Measurements from ENCODE around the gene FAM98A. TPM values are rescaled to one million over a fixed set of nuclear protein-coding genes. Genes with fewer than 3 reads are reported as not detected.

FAM98A gene
- total RNA-seq, 3 donors from 2014 or later (not counting 1 experiment from before 2014, with no cell fraction given): 17.3 to 32.9 (median 22.2) TPM

DNA sequence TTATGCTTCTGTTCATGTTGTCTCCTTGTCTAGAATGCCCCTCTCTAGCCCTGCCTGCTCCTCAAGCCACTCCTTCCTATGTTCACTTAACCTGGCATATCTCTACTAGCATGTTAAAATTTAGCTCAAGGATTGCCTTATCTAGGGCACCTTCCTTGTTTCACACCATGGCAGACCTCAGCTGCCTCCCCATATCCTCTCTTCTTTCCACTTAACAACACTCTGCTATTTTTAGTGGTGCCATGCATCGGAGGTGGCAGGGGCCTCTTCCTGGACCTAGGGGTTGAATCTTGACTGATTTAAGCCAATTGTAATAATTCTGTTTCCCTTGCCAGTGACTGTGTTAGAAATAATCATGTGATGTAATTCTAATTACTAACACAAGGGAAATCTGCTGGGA is 36.9 kb upstream of the FAM98A start:
- ATAC-seq (no peak), DNase-seq (no peak)
- no peaks in the 10 kb centered on the region for H3K4me1 ChIP-seq (ENCODE audit: control insufficient read depth, insufficient read depth, low read length)
- no peaks in the 10 kb centered on the region for H3K9me3 ChIP-seq (ENCODE audit: control insufficient read depth, insufficient read depth, low read length)
- Mint-ChIP-seq H3K9me3 (no peaks in the 10 kb centered on the region), H3K4me3 (no peak overlapping the region), H3K36me3 (no peaks in the 10 kb centered on the region), H3K27me3 (ENCODE audit: low read depth in 2 of 2) (peaks cover 2 to 7% of the 10 kb centered on the region in 2 donors), H3K4me1 (no peaks in the 10 kb centered on the region), H3K27ac (no peak overlapping the region)
- H3K27ac ChIP-seq (ENCODE audit: low read length): no peak overlapping the region
- intact Hi-C loops (cut with micrococcal nuclease): no loop called here
- TF ChIP-seq, protein P1, sequence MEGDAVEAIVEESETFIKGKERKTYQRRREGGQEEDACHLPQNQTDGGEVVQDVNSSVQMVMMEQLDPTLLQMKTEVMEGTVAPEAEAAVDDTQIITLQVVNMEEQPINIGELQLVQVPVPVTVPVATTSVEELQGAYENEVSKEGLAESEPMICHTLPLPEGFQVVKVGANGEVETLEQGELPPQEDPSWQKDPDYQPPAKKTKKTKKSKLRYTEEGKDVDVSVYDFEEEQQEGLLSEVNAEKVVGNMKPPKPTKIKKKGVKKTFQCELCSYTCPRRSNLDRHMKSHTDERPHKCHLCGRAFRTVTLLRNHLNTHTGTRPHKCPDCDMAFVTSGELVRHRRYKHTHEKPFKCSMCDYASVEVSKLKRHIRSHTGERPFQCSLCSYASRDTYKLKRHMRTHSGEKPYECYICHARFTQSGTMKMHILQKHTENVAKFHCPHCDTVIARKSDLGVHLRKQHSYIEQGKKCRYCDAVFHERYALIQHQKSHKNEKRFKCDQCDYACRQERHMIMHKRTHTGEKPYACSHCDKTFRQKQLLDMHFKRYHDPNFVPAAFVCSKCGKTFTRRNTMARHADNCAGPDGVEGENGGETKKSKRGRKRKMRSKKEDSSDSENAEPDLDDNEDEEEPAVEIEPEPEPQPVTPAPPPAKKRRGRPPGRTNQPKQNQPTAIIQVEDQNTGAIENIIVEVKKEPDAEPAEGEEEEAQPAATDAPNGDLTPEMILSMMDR (IDR thresholded peaks at IDR 0.05): no peak
- no peaks in the 10 kb centered on the region for H3K27me3 ChIP-seq (ENCODE audit: control insufficient read depth, insufficient read depth, low read length)
- H3K4me3 ChIP-seq (ENCODE audit: low read length): no peak overlapping the region
- 0% methylated on average over 1 of the region's 1 CpG for WGBS (ENCODE audit: insufficient coverage)
- no peaks in the 10 kb centered on the region for H3K36me3 ChIP-seq (ENCODE audit: control insufficient read depth, insufficient read depth, low read length)

DNA sequence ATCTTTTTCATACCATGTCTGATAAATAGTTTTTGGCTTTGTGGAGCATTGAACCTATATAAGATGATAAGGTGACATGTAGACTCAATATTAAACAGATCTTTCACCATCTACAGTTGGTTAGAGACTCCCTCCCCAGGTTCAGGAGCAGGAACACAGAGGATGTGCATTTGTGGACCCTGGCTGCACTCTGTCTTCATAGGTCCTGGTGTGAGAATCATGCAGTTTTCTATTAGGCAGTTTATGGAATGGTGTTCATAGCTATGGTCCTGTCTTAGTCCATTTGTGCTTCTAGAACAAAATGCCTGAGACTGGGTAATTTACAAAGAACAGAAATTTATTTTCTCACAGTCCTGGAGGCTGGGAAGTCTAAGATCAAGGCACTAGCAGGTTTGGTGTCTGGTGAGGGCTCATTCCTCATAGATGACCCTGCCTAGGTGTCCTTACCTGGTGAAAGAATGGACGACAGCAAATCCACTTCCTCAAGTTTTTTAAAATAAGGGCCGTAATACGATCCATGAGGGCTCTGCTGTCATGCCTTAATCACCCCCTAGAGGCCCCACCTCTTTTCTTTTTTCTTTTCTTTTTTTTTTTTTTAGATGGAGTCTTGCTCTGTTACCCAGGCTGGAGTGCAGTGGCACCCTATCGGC is 35.3 kb upstream of the FAM98A start:
- intact Hi-C loops (cut with micrococcal nuclease): no loop called here
- Mint-ChIP-seq H3K27me3 (ENCODE audit: low read depth in 2 of 2) (peaks cover 0 to 8% of the 10 kb centered on the region in 2 donors), H3K36me3 (no peaks in the 10 kb centered on the region), H3K9me3 (no peaks in the 10 kb centered on the region), H3K4me1 (no peaks in the 10 kb centered on the region), H3K4me3 (no peak overlapping the region), H3K27ac (no peak overlapping the region)
- TF ChIP-seq, protein P1 (IDR thresholded peaks at IDR 0.05): no peak
- H3K27me3 ChIP-seq (ENCODE audit: control insufficient read depth, insufficient read depth, low read length): no peaks in the 10 kb centered on the region
- no peak for DNase-seq
- ATAC-seq: no peak
- H3K4me1 ChIP-seq (ENCODE audit: control insufficient read depth, insufficient read depth, low read length): no peaks in the 10 kb centered on the region
- no peaks in the 10 kb centered on the region for H3K36me3 ChIP-seq (ENCODE audit: control insufficient read depth, insufficient read depth, low read length)
- no peak overlapping the region for H3K4me3 ChIP-seq (ENCODE audit: low read length)
- 90% methylated on average over 4 of the region's 4 CpGs for WGBS (ENCODE audit: insufficient coverage)
- no peak overlapping the region for H3K27ac ChIP-seq (ENCODE audit: low read length)
- no peaks in the 10 kb centered on the region for H3K9me3 ChIP-seq (ENCODE audit: control insufficient read depth, insufficient read depth, low read length)

DNA sequence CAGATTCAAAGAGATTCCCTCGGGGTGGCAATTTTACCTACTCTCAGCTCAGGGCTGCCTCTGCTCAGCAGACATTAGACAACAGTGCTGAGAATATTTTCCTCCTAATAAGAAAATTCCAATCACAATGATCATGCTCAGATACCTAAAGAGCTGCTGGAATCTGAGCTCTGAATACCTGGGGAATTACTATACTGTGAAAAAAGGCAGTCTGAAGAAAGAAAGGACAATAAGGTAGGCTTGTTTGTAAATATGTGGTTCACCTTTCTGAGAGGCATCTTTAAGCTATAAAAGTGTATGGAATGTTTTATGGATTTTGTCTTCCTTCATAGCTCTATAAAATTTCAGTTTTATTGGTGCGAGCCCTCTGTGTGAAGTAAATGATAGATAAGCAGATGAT is 34.2 kb upstream of the FAM98A start:
- H3K4me3 ChIP-seq (ENCODE audit: low read length): no peak overlapping the region
- H3K9me3 ChIP-seq (ENCODE audit: control insufficient read depth, insufficient read depth, low read length): no peaks in the 10 kb centered on the region
- 87% methylated on average over 2 of the region's 2 CpGs for WGBS (ENCODE audit: insufficient coverage)
- Mint-ChIP-seq H3K4me3 (no peak overlapping the region), H3K27me3 (ENCODE audit: low read depth in 2 of 2) (peaks cover 0 to 8% of the 10 kb centered on the region in 2 donors), H3K27ac (no peak overlapping the region), H3K9me3 (no peaks in the 10 kb centered on the region), H3K36me3 (no peaks in the 10 kb centered on the region), H3K4me1 (no peaks in the 10 kb centered on the region)
- H3K27me3 ChIP-seq (ENCODE audit: control insufficient read depth, insufficient read depth, low read length): no peaks in the 10 kb centered on the region
- intact Hi-C loops (cut with micrococcal nuclease): no loop called here
- DNase-seq (no peak), ATAC-seq (no peak)
- no peak overlapping the region for H3K27ac ChIP-seq (ENCODE audit: low read length)
- no peaks in the 10 kb centered on the region for H3K4me1 ChIP-seq (ENCODE audit: control insufficient read depth, insufficient read depth, low read length)
- TF ChIP-seq, protein P1 (IDR thresholded peaks at IDR 0.05): no peak
- no peaks in the 10 kb centered on the region for H3K36me3 ChIP-seq (ENCODE audit: control insufficient read depth, insufficient read depth, low read length)

DNA sequence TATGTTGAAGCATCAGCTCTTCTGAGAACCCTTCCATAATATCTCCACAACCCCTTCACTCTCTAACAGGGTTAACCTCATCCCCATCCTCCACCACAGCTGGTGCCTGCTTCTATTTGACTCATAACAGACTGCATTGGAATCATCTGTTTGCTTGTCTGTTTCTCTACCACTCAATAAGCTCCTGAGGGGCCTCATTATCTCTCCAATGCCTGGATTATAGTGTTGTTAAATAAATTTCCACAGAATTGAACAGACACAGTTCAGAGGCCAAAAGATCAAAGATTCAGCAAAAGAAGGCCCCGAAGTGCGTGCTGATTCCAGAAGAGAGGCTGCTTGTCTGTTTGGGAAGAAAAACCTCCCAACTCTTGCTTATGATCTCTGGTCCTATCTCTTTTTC is 33.7 kb upstream of the FAM98A start:
- H3K36me3 ChIP-seq (ENCODE audit: control insufficient read depth, insufficient read depth, low read length): no peaks in the 10 kb centered on the region
- ATAC-seq (no peak), DNase-seq (no peak)
- H3K9me3 ChIP-seq (ENCODE audit: control insufficient read depth, insufficient read depth, low read length): no peaks in the 10 kb centered on the region
- no peaks in the 10 kb centered on the region for H3K36me3 Mint-ChIP-seq
- 94% methylated on average over 2 of the region's 2 CpGs for WGBS (ENCODE audit: insufficient coverage)
- intact Hi-C loops (cut with micrococcal nuclease): no loop called here
- no peak overlapping the region for H3K4me3 ChIP-seq (ENCODE audit: low read length)
- H3K4me1 ChIP-seq (ENCODE audit: control insufficient read depth, insufficient read depth, low read length): no peaks in the 10 kb centered on the region
- TF ChIP-seq, protein P1 (IDR thresholded peaks at IDR 0.05): no peak
- H3K27ac Mint-ChIP-seq: no peak overlapping the region
- H3K27me3 Mint-ChIP-seq (ENCODE audit: low read depth in 2 of 2): peaks cover 0 to 8% of the 10 kb centered on the region in 2 donors
- H3K4me1 Mint-ChIP-seq: no peaks in the 10 kb centered on the region
- no peak overlapping the region for H3K4me3 Mint-ChIP-seq
- H3K9me3 Mint-ChIP-seq: no peaks in the 10 kb centered on the region
- H3K27me3 ChIP-seq (ENCODE audit: control insufficient read depth, insufficient read depth, low read length): no peaks in the 10 kb centered on the region
- H3K27ac ChIP-seq (ENCODE audit: low read length): no peak overlapping the region
